HG03064 (cell line): ENCODE data around the gene LOC101059915.
"Not testable (repeated sequence)": the region's sequence is repeated elsewhere in the genome, so short reads cannot be mapped to it uniquely, and the experiment has no call there.

Experiments
- ATAC-seq: cut with Tn5 transposase; IDR thresholded peaks from one replicate; pipeline ENCODE4 v1.9.1; 2021; ENCODE audit warnings: low read depth; ENCODE audit not compliant: unreplicated experiment

Gene LOC101059915

DNA sequence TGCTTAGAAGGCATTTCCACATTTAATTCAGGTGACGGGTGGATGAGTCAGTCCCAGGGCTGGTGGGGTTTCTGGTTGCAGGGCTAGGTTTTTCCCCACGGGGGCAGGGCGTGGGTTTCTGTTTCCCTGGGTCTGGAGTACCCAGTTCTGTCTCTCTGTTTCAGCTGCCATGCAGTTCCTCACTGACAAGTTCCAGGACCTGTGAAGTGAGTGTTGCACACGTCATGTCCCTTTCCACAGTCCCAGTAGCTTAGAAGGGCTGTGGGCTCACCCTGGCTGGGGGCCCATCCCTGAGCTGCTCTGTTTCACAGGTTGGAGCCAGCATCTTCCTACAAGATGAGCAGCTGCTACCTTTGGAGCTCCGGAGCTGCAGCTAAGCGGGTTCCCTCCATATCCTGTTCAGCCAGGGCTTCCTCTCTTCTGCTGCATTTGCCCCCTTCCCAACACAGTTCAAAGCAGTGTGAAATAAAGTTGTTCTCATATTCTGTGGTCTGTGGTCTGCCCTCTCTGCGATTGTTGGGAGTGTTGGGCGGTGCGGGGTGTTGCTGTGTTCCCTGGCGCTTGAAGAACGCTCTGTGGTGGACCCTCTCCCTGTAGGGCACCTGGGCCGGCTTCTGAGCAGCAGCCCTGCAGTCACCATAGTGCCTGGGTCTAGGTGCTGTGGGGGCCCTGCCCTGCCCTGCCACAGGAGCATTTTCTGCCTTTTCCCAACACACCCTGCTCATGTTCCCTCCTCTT lies 3.9 kb downstream of the LOC101059915 start:
- ATAC-seq: no peak

DNA sequence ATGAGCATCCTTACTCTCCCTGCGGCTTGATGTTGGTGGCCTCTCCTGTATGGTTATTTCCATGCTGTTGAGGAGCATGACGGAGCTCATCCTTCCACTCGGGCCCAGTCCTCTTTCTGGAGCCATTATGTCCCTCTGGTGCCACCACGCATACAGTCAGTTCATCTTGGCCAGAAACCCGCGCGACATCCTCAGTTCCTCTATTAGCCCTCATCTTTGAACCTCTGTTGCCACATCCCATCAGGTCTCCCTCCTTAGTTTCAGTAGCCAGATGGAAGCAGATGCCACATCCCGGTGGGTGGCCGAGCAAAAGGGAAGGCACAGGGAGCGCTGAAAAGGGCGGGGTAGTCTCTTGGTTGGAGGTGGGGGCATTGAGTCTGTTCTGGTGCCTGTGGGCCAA lies 4.6 kb downstream of the LOC101059915 start:
- no peak for ATAC-seq

DNA sequence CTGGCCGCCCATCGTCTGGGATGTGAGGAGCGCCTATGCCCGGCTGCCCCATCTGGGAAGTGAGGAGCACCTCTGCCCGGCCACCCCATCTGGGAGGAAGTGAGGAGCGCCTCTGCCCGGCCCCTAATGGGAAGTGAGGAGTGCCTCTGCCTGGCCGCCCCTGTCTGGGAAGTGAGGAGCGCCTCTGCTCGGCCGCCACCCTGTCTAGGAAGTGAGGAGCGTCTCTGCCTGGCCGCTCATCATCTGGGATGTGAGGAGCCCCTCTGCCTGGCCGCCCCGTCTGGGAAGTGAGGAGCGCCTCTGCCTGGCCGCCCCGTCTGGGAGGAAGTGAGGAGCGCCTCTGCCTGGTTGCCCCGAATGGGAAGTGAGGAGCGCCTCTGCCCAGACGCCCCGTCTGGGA lies 8.3 kb downstream of the LOC101059915 start:
- not testable (repeated sequence) for ATAC-seq

DNA sequence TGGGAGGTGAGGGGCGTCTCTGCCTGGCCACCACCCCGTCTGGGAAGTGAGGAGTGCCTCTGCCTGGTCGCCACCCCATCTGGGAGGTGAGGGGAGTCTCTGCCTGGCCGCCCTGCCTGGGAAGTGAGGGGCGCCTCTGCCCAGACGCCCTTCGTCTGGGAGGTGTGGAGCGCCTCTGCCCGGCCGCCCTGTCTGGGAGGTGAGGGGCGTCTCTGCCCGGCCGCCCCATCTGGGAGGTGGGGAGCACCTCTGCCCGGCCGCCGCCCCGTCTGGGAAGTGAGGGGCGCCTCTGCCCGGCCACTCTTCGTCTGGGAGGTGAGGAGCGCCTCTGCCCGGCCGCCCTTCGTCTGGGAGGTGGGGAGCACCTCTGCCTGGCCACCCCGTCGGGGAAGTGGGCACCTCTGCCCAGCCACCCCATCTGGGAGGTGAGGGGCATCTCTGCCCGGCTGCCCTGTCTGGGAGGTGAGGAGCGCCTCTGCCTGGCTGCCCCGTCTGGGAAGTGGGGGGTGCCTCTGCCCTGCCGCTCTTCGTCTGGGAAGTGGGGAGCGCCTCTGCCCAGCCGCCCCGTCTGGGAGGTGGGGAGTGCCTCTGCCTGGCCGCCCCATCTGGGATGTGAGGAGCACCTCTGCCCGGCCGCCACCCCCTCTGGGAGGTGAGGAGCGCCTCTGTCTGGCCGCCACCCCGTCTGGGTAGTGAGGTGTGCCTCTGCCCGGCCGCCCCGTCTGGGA lies 8.9 kb downstream of the LOC101059915 start:
- ATAC-seq: not testable (repeated sequence)

DNA sequence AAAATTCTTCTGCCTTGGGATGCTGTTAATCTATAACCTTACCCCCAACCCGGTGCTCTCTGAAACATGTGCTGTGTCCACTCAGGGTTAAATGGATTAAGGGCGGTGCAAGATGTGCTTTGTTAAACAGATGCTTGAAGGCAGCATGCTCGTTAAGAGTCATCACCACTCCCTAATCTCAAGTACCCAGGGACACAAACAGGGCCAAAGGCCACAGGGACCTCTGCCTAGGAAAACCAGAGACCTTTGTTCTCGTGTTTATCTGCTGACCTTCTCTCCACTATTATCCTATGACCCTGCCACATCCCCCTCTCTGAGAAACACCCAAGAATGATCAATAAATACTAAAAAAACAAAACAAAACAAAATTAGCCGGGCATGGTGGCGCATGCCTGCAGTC lies 9.8 kb downstream of the LOC101059915 start:
- ATAC-seq: not testable (repeated sequence)

DNA sequence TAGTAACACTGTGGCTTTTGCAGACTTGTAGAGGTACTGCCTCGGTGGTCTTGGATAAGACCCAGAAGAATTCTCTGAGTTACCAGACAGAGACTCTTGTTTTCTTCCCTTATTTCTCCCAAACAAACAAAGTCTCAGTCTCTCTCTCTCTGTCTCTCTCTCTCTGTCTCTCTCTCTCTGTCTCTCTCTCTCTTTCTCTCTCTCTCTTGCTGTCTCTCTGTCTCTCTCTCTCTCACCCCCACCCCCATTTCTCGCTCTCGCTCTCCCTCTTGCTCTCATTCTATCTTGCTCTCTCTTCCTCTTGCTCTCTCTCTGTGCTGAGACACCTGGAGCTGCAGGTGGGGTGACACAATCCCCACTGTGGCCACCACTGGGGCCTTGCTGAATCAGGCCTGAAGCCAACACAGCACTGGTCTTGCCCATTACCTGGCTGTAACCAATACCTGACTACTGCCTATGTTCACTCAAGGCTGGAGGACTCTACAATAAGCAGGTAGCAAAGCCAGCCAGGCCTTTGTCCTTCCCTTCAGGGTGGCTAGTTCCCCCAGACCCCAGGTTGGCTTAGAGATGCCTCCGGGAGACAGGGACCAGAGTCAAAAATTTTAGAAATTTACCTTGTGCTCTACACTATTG lies 12.3 kb downstream of the LOC101059915 start:
- ATAC-seq: no peak

DNA sequence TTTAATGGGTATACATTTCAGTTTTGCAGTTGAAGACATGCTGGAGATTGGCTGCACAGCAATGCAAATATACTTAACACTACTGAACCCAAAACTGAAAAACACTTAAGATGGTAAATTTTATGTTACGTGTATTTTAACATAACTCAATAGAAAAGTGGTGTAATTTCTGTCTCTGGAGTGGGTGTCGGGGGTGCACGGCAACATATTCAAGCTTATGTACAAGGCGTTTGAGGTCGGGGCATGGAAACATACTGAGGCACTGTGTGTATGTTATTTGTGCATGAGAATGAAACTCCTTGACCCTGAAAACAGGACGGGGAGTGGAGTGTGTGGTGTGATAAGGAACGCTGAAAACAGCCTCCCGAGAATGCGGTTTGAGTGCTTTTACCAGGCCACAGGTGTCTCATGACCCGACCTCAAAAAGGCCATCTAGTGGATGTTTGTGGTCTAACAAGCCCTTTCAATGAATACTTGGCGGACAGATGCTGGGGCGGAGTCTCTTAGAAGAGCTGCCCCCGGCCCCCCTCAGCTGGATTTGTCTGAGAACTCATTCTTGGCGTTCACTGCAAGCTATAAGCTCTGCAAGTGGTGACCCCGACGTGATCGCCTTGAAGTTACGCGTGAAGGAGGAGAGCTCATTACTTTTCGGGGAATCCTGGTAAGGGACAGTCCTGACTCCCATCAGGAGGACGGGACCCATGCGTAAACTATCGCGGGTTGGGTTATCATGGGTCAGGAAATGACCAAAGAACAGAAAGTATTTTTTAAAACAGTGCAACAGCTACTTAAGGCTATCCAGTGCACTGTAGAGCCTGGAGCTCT lies 29.5 kb downstream of the LOC101059915 start:
- peak; percentile 66 for ATAC-seq

DNA sequence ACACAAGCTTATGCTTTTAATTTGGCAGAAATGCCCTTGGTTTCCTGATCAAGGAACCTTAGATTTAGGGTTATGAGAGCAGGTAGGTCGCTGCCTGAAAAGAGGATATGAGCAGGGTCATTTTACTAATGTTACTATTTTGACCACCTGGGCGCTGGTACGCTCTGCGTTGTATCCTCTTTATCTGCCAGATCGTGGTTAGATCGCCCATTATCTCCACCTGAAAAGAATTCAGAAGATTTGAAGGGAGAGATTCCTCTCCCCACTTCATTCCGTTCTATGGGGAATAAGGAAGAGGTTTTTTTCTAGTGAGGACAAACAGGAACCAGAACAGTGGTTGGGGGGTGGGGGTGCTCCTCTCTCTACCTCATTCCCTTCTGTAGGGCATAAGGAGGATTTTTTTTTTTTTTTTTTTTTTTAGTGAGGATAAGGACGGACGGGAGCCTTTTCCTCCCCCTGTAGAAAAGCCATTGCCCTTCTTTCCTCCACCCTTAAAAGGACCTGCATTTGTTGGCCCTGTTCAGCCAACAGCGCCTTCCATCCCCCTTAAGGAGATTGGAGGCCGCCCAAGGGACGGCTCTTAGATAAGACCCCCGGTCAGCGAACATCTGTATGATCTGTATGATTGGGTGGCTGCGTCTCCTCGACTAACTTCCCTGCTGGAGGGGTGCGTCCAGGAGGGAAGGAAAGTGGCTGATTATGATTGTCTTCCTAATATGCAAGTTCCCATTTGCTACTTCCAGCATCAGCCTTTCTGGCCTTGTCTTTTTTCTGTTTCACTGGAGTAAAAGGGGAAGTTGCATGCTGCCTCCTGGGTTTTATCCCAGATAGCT lies 30.3 kb downstream of the LOC101059915 start:
- ATAC-seq: peak; percentile 43

DNA sequence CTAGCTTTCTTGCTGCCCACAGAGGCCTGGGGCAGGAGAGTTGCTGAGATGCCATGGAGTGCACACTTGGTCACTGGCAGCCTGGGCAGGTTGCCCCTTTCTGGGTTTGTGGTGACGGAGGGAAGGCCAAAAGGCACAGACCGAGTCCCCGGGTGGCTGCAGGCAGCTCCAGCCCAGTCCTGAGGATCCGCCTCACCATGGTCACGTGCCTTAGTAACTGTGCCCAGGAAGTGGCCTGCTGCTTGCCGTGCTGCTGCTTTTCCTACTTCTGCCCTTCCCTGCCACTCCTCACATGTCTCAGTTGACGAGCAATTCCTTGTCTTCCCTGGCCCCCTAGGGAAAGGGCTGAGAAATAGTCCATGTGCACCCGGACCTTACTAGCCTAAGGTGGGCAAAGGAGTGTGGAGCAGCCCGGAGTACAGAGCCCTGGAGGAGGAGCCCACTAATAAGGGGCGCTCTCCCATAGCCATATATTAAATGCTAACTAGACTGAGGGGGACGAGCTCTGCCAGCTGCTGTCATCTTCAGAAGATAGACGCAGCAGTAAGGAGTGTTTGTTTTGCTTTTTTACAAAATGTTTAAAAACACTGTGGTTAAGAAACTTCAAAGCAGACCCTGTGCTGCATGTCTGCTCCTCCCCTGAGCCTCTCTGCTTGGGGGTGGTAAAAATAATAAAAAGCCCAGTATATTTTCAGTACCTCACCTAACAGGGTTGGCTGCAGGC lies 31.1 kb downstream of the LOC101059915 start:
- not testable (repeated sequence) for ATAC-seq

DNA sequence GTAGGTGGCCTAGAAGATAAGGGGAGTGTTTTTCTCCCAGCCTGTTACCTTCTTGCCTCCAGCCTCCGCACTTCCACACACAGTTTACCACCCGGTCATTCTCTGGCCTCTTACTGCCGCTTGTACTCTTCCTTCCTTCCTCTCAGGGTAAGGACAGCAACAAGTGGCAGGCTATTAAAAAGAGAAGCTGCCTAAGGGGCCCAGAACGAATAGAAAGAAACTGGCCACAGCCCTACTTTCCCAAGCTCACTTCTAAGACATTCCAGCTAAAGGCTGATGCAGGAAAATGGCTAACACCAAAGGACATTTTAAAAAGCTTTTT lies 31.6 kb downstream of the LOC101059915 start:
- ATAC-seq: not testable (repeated sequence)

DNA sequence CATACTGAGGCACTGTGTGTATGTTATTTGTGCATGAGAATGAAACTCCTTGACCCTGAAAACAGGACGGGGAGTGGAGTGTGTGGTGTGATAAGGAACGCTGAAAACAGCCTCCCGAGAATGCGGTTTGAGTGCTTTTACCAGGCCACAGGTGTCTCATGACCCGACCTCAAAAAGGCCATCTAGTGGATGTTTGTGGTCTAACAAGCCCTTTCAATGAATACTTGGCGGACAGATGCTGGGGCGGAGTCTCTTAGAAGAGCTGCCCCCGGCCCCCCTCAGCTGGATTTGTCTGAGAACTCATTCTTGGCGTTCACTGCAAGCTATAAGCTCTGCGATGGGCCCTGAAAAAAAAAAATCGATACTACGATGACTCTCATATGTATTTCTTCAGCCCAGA lies 35.5 kb downstream of the LOC101059915 start:
- not testable (repeated sequence) for ATAC-seq

DNA sequence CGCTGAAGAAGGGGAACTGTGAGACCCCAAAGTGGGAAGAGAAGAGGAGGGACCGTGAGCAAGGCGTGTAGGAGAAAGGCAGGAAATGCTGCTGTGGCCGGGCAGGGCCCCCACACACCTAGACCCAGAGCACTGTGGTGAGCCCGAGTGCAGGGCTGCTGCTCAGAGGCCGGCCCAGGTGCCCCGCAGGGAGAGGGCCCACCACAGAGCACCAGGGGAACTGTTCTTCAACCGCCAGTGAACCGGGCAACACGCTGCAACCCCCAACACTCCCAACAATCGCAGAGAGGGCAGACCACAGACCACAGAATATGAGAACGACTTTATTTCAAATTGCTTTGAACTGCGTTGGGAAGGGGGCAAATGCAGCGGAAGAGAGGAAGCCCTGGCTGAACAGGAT lies 46.7 kb downstream of the LOC101059915 start:
- ATAC-seq: not testable (repeated sequence)

DNA sequence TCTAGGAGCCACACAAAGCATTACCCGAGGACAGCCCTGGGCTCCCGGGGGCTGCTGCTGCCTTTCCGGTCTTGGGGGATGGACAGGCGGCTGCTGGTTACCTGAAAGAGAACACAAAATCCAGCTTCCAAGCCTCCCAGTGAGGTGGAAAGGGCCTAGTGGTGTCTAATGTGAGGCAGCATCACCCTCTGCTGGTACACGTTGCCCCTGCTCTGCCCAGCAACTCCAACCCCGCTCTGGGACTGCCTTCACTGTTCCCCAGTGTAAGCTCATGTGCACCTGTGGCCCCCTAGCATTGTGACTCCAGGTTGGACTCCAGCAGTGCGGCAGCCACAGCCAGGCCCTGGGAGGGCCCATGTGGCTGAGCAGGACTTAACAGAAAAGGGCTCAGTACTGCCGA lies 48.2 kb downstream of the LOC101059915 start:
- ATAC-seq: not testable (repeated sequence)

DNA sequence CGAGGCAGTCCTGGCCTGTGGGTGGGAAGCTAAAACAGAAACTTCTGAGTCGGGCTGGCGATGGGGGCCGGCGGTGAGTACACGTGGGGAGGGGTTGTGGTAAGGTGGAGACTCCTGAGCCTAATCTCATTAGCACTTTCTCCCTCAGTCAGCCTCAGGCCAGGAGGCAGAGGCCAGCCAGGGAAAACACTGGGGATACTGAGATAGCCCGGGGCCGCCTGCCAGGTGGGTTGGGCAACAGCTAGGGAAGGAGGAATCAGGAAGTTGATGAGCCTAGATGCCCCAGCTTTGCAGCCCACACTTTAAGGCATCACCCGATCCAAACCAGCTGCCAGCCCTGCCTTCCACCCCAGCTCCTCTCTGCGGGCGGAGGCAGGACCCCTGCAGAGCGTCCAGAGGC lies 49.0 kb downstream of the LOC101059915 start:
- not testable (repeated sequence) for ATAC-seq

DNA sequence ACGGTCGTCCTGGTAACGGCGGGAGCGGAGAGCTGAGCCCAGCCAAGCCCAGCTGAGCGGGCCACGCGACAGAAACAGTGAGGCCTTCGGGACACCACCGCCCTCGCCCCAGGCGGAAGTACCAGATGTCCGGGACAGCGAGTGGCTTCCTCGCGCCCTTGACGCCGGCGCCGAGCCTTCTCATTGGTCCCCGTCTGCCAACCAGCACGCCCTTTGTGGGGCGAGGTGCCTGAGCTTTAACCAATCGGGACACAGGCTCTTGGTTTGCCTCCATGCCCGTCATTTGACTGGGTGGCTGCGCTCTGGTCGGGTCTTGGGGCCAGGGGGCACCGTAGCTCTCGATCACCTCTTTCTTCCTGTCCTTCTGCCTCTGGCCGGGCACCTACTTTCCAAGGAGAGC lies 50.8 kb downstream of the LOC101059915 start, which contains the start of gene CXorf49:
Gene CXorf49 (minus strand): TSS at position 101 of the 400 bp plus-strand sequence. CDS start 134 bp downstream, outside the sequence.
- ATAC-seq: not testable (repeated sequence)

DNA sequence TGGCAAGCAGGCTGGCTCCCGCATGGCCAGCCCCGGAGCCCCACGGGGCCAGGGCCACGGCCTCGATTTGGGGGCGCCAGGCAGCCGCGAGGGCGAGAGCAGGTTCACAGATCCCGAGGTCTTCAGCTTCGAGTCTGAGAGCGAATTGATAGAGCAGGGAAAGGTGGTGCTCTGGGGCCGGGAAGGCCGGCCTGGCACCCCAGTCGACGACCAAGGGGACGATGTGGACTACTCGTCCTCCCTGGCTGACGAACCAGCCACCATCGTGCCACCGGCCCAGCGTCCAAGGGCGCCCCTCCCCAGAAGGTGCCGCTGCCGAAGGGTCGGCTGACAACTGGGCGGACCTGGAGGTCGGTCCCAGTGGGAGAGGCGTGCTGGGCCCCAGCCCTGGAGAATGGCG lies 51.8 kb downstream of the LOC101059915 start:
- ATAC-seq: not testable (repeated sequence)

DNA sequence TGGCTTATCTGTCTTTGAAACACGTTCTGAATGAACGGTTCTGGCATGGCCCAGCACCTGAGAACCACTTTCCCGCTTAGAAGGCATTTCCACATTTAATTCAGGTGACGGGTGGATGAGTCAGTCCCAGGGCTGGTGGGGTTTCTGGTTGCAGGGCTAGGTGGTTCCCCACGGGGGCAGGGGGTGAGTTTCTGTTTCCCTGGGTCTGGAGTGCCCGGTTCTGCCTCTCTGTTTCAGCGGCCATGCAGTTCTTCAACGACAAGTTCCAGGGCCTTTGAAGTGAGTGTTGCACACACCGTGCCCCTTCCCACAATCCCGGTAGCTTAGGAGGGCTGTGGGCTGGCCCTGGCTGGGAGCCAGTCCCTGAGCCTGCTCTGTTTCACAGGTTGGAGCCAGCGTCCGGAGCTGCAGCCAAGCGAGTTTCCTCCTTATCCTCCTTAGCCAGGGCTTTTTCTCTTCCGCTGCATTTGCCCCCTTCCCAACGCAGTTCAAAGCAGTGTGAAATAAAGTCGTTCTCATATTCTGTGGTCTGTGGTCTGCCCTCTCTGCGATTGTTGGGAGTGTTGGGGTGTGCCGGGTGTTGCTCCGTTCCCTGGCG lies 53.0 kb downstream of the LOC101059915 start:
- not testable (repeated sequence) for ATAC-seq
